ENCODE results near the gene DBI. TPM values are rescaled to one million over a fixed set of nuclear protein-coding genes. Genes with fewer than 3 reads are reported as not detected.

The DBI gene
- polyA plus RNA-seq, 2 of the 4 experiments (the other 2 are of a cell fraction), result 339 to 823 TPM

DNA sequence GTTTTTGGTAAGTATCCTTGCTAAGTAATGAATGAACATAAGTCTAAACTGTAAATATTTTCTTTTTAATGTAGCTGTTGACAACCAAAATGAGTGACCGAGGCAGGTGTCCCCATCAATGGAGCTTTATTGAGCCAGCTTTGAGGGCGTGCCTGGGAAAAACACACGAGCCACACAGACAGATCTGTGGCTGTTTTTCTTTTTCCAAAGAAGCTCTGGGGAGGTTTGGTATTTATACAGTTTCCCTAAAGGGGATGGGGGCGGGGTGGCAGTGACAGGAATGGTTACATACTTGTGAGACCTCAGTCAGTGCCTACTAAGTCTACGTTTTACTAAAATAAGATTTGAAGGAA is 11.2 kb downstream of the DBI start (continued):
- TF ChIP-seq JUNB (IDR thresholded peaks at IDR 0.05) (no peak), USF2 (IDR thresholded peaks at IDR 0.05) (no peak)

DNA sequence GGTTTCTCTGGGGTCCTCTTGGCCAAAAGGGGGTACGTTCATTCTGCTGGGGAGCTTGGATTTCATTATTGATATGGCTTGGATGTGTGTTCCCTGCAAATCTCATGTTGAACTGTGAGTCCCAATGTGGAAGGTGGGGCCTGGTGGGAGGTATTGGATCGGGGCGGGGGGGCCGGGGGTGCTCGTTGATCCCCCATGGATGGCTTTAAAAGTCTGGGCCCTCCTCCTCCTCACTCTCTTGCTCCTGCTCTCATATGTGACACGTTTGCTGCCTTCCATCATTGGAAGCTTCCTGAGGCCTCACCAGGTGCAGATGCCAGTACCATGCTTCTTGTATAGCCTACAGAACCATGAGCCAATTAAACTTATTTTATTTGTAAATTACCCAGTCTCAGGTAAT is 11.8 kb downstream of the DBI start:
- Histone ChIP-seq H3K4me3 (no peak overlapping the region), H3K4me1 (no peaks in the 10 kb centered on the region), H3K27ac (no peak overlapping the region), H3K4me2 (no peak overlapping the region), H3K9me3 (no peaks in the 10 kb centered on the region)
- TF ChIP-seq USF2 (IDR thresholded peaks at IDR 0.05) (no peak), BHLHE40 (IDR thresholded peaks at IDR 0.05; ENCODE audit: low read depth, low read length) (no peak)
- no peak for ATAC-seq
- POLR2A ChIA-PET, result interaction anchor here (1.3 kb wide), 1 partner anchor 12 kb away, joined by 4 read pairs; the partner anchor contains the start of genes C2orf76 and DBI
- DNase-seq (ENCODE audit: low read depth in 1 of 2, low spot score in 1 of 2), result no peak
- CTCF ChIA-PET, result interaction anchor here (1.6 kb wide), 1 partner anchor 98 kb away, joined by 3 read pairs; no protein-coding TSS in a partner anchor
- 47% methylated on average over 6 of the region's 6 CpGs for WGBS (ENCODE audit: missing lambda C conversion rate)
- FAIRE-seq, result no peak

- Histone ChIP-seq H3K4me1 (peaks cover 5% of the 10 kb centered on the region; the same call in 1 of the 3 replicates), H3K9me3 (no peaks in the 10 kb centered on the region), H3K4me3 (no peak overlapping the region), H3K4me2 (no peak overlapping the region), H3K27ac (no peak overlapping the region)
- CTCF ChIA-PET, result interaction anchor here (0.6 kb wide), 1 partner anchor 30 kb away, joined by 4 read pairs; no protein-coding TSS in a partner anchor
- DNase-seq (ENCODE audit: low read depth in 1 of 2, low spot score in 1 of 2) (no peak), FAIRE-seq (no peak), ATAC-seq (no peak)
- WGBS (ENCODE audit: missing lambda C conversion rate), result 48% methylated on average over 6 of the region's 6 CpGs
- POLR2A ChIA-PET, result no interaction called here
- TF ChIP-seq ATOH8 (CRISPR knock-in tag; IDR thresholded peaks at IDR 0.05; ENCODE audit: low read depth), result no peak
Measured at GRCh38 chr2:119383410-119384140, 16.8 kb downstream of the DBI start.

DNA sequence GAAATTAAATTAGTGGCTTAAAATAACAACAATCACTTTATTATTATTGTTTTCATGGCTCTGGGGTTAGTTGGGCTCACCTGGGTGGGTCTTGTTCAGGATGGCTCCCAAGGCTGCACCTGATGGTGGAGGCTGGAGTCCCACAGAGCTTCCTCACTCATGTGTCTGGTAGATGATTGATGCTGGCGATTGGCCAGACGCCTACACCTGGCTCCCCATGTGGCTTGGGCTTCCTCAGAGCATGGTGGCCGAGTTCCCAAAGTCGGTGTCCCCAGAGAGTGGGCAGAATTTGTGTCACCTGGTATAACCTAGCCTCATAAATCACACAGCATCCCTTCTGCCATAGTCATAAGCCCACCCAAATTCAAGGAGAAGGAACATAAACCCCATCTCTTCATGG is 18.2 kb downstream of the DBI start:
- ATAC-seq (no peak), DNase-seq (ENCODE audit: low read depth in 1 of 2, low spot score in 1 of 2) (no peak), FAIRE-seq (no peak)
- TF ChIP-seq NFE2L2 (conservative IDR thresholded peaks at IDR 0.05; ENCODE audit: low read length), result no peak
- no peak for TF ChIP-seq PHF8 (IDR thresholded peaks at IDR 0.05; ENCODE audit: borderline replicate concordance, low read depth)
- TF ChIP-seq, protein P1, sequence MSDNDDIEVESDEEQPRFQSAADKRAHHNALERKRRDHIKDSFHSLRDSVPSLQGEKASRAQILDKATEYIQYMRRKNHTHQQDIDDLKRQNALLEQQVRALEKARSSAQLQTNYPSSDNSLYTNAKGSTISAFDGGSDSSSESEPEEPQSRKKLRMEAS (IDR thresholded peaks at IDR 0.05), result no peak
- TF ChIP-seq RCOR1 (IDR thresholded peaks at IDR 0.05; ENCODE audit: low read depth, low read length), result no peak
- TF ChIP-seq TP53 (CRISPR knock-in tag; IDR thresholded peaks at IDR 0.05), result no peak
- TF ChIP-seq HOXB5 (CRISPR knock-in tag; IDR thresholded peaks at IDR 0.05), result no peak
- TF ChIP-seq REST (IDR thresholded peaks at IDR 0.05), result no peak
- no peak for TF ChIP-seq USF2 (IDR thresholded peaks at IDR 0.05)
- TF ChIP-seq ZFP36 (IDR thresholded peaks at IDR 0.05; ENCODE audit: borderline replicate concordance, partially characterized antibody), result no peak
- TF ChIP-seq CHD4 (IDR thresholded peaks at IDR 0.05; ENCODE audit: borderline replicate concordance), result no peak
- TF ChIP-seq, protein P2, sequence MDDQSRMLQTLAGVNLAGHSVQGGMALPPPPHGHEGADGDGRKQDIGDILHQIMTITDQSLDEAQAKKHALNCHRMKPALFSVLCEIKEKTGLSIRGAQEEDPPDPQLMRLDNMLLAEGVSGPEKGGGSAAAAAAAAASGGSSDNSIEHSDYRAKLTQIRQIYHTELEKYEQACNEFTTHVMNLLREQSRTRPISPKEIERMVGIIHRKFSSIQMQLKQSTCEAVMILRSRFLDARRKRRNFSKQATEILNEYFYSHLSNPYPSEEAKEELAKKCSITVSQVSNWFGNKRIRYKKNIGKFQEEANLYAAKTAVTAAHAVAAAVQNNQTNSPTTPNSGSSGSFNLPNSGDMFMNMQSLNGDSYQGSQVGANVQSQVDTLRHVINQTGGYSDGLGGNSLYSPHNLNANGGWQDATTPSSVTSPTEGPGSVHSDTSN (IDR thresholded peaks at IDR 0.05), result no peak
- no peak for TF ChIP-seq BHLHE40 (IDR thresholded peaks at IDR 0.05; ENCODE audit: low read depth, low read length)
- TF ChIP-seq POLR2AphosphoS2 (conservative IDR thresholded peaks at IDR 0.05; ENCODE audit: low read length), result no peak
- no peak for TF ChIP-seq FOXS1 (CRISPR knock-in tag; IDR thresholded peaks at IDR 0.05)
- TF ChIP-seq MAZ (IDR thresholded peaks at IDR 0.05; ENCODE audit: borderline replicate concordance, low read depth, low read length), result no peak
- no peak for TF ChIP-seq ZSCAN20 (CRISPR knock-in tag; IDR thresholded peaks at IDR 0.05)
- no peaks in the 10 kb centered on the region for H3K9me3 ChIP-seq
- ChIA-PET CTCF (interaction anchor here (1.6 kb wide), 1 partner anchor 13 kb away, joined by 4 read pairs; no protein-coding TSS in a partner anchor), POLR2A (interaction anchor here (1.0 kb wide), 1 partner anchor 18 kb away, joined by 4 read pairs; the partner anchor contains the start of genes C2orf76 and DBI)
- no peak overlapping the region for H3K4me2 ChIP-seq
- no peak overlapping the region for H3K27ac ChIP-seq
- H3K4me3 ChIP-seq, result no peak overlapping the region
- WGBS (ENCODE audit: missing lambda C conversion rate), result 53% methylated on average over 4 of the region's 4 CpGs
- peaks cover 5% of the 10 kb centered on the region; the same call in 1 of the 3 replicates for H3K4me1 ChIP-seq
